GM12801 (cell line): ENCODE results near the gene GTF2IRD1.

Experiments used
- CTCF ChIP-seq: IDR thresholded peaks from one replicate; pipeline ENCODE4 v1.5.1; 2011; ENCODE audit warnings: control low read depth; ENCODE audit not compliant: insufficient read length; ENCODE audit errors: extremely low read depth

Gene GTF2IRD1

GRCh38 chr7:74625446-74625845 lies 171.7 kb downstream of the GTF2IRD1 start:
- TF ChIP-seq CTCF = no peak

- TF ChIP-seq CTCF = no peak
Observed at GRCh38 chr7:74627661-74628411, 174.1 kb downstream of the GTF2IRD1 start.

GRCh38 chr7:74632505-74632904 lies 178.8 kb downstream of the GTF2IRD1 start:
- no peak for TF ChIP-seq CTCF

GRCh38 chr7:74633451-74633921 lies 179.8 kb downstream of the GTF2IRD1 start:
- TF ChIP-seq CTCF = no peak

- no peak for TF ChIP-seq CTCF
Observed at GRCh38 chr7:74637745-74638144, 184.0 kb downstream of the GTF2IRD1 start.
